Thymus (tissue), 11 donors: Measurements from ENCODE around the gene VTA1. TPM values are rescaled to one million over a fixed set of nuclear protein-coding genes. Genes with fewer than 3 reads are reported as not detected.
"Not testable (repeated sequence)": the region's sequence is repeated elsewhere in the genome, so short reads cannot be mapped to it uniquely, and the experiment has no call there.

ENCODE experiments used
- DNase-seq, 9 donors: peaks; one replicate each; pipeline ENCODE4 v3.0.0-alpha.2; 2013; ENCODE audit warnings: low spot score in 9 of 9, low read depth in 6 of 9, missing footprints in 1 of 9
- H3K27ac ChIP-seq, 2 donors: one replicate each; pipeline ENCODE4 v1.5.1; 2013; ENCODE audit warnings: control low read depth in 1 of 2, low read depth in 1 of 2, low read length in 1 of 2, mild to moderate bottlenecking in 1 of 2, moderate library complexity in 1 of 2
- H3K27me3 ChIP-seq, 2 donors: one replicate each; pipeline ENCODE4 v1.5.1; 2013; ENCODE audit warnings: low read length in 1 of 2; ENCODE audit not compliant: control insufficient read depth in 2 of 2, insufficient read depth in 1 of 2
- H3K36me3 ChIP-seq, 2 donors: one replicate each; pipeline ENCODE4 v1.5.1; 2013; ENCODE audit warnings: low read length in 1 of 2, mild to moderate bottlenecking in 1 of 2, moderate library complexity in 1 of 2; ENCODE audit not compliant: control insufficient read depth in 2 of 2, insufficient read depth in 2 of 2
- H3K4me1 ChIP-seq, 2 donors: one replicate each; pipeline ENCODE4 v1.5.1; 2013; ENCODE audit warnings: low read length in 2 of 2; ENCODE audit not compliant: control insufficient read depth in 2 of 2, insufficient read depth in 2 of 2
- H3K4me3 ChIP-seq, 2 donors: one replicate each; pipeline ENCODE4 v1.5.1; 2013; ENCODE audit warnings: low read length in 2 of 2, control low read depth in 1 of 2, mild to moderate bottlenecking in 1 of 2
- H3K9me3 ChIP-seq, 2 donors: one replicate each; pipeline ENCODE4 v1.5.1; 2013; ENCODE audit warnings: low read length in 1 of 2, mild to moderate bottlenecking in 1 of 2; ENCODE audit not compliant: control insufficient read depth in 2 of 2, insufficient read depth in 1 of 2
- WGBS: extraction: QIAGEN DNeasy Blood & Tissue Kit; methylation state at CpG from one replicate; pipeline ENCODE4 v1.1.7; 2013; 5-methylcytosine and 5-hydroxymethylcytosine counted together
- polyA plus RNA-seq: library from polyadenylated mRNA; stranded (reverse); fragments of 200-250 nt; gene quantifications from one replicate; pipeline ENCODE4 v1.2.3, GENCODE V29; 2013
- total RNA-seq: library from RNA; stranded (reverse); fragments of 120-200 nt; gene quantifications from one replicate; pipeline ENCODE4 v1.2.4, GENCODE V29; 2013
- donor health status: healthy.

VTA1 gene
- total and polyA plus RNA-seq, 2 donors, result 35.7 to 57.1 TPM

DNA sequence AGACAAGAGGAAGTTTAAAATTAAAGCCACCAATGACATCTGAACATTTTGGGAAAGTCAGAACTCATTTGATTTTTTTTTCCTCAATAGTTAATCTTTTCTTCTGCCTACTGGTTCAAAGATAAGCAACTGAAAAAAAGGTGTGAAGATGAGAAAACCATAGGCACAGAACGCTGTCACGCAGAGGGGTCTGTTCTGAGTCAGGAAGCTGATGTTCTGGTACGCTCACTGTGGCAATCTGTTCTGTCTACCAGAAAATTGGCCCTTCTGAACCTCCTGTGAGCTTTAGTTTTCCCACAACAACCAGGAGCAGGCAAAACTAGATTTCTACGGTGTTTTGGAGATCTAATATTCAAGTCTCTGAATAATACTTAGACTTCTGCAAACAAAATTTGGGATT lies 78.1 kb downstream of the VTA1 start:
- H3K27me3 ChIP-seq, result no peaks in the 10 kb centered on the region
- H3K4me1 ChIP-seq, result no peaks in the 10 kb centered on the region
- no peak overlapping the region for H3K27ac ChIP-seq
- no peaks in the 10 kb centered on the region for H3K9me3 ChIP-seq
- 93% methylated on average over 4 of the region's 4 CpGs for WGBS
- H3K36me3 ChIP-seq, result peaks cover 0 to 5% of the 10 kb centered on the region in 2 donors
- no peak for DNase-seq
- no peak overlapping the region for H3K4me3 ChIP-seq

DNA sequence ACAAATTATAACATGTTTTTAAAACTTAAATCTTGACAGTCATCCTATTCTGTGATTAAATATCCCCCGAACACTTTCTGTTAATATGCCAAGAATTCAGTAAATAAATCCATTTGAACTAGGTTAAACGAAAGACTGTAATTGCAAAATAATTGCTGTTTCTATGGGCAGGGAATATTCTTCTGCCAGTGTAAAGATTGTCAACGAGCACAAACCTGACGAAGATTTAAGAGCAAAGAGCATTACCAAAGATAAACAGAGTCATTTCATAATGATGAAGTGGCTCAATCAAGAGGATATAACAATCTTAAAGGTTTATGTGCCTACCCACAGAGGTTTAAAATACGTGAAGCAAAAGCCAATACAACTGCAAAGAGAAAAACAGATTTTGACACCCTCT lies 78.5 kb downstream of the VTA1 start:
- 94% methylated on average over 5 of the region's 5 CpGs for WGBS

GRCh38 chr6:142226731-142227130 lies 79.7 kb downstream of the VTA1 start:
- Histone ChIP-seq H3K4me1 (no peaks in the 10 kb centered on the region), H3K27ac (no peak overlapping the region), H3K9me3 (no peaks in the 10 kb centered on the region), H3K36me3 (no peaks in the 10 kb centered on the region), H3K27me3 (no peaks in the 10 kb centered on the region), H3K4me3 (no peak overlapping the region)
- DNase-seq, result no peak
- WGBS, result 97% methylated on average over 4 of the region's 4 CpGs

More for the DNA sequence above, 78.5 kb downstream of the VTA1 start:
- Histone ChIP-seq H3K27me3 (no peaks in the 10 kb centered on the region), H3K36me3 (peaks cover 0 to 5% of the 10 kb centered on the region in 2 donors), H3K27ac (no peak overlapping the region), H3K9me3 (no peaks in the 10 kb centered on the region), H3K4me1 (no peaks in the 10 kb centered on the region), H3K4me3 (no peak overlapping the region)
- no peak for DNase-seq

DNA sequence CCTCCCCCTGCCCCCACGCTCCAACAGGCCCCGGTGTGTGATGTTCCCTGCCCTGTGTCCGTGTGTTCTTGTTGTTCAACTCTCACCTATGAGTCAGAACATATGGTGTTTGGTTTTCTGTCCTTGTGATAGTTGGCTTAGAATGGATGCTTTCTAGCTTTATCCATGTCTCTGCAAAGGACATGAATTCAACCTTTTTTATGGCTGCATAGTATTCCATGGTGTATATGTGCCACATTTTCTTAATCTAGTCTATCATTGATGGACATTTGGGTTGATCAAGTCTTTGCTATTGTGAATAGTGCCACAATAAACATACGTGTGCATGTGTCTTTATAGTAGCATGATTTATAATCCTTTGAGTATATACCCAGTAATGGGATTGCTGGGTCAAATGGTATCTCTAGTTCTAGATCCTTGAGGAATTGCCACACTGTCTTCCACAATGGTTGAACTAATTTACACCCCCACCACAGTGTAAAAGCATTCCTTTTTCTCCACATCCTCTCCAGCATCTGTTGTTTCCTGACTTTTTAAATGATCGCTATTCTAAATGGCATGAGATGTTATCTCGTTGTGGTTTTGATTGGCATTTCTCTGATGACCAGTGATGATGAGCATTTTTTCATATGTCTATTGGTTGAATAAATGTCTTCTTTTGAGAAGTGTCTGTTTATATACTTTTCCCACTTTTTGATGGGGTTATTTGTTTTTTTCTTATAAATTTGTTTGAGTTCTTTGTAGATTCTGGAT lies 82.6 kb downstream of the VTA1 start:
- H3K27ac ChIP-seq, H3K27me3 ChIP-seq, H3K36me3 ChIP-seq, H3K4me3 ChIP-seq, DNase-seq, H3K4me1 ChIP-seq, H3K9me3 ChIP-seq: not testable (repeated sequence)
- 97% methylated on average over 6 of the region's 6 CpGs for WGBS

DNA sequence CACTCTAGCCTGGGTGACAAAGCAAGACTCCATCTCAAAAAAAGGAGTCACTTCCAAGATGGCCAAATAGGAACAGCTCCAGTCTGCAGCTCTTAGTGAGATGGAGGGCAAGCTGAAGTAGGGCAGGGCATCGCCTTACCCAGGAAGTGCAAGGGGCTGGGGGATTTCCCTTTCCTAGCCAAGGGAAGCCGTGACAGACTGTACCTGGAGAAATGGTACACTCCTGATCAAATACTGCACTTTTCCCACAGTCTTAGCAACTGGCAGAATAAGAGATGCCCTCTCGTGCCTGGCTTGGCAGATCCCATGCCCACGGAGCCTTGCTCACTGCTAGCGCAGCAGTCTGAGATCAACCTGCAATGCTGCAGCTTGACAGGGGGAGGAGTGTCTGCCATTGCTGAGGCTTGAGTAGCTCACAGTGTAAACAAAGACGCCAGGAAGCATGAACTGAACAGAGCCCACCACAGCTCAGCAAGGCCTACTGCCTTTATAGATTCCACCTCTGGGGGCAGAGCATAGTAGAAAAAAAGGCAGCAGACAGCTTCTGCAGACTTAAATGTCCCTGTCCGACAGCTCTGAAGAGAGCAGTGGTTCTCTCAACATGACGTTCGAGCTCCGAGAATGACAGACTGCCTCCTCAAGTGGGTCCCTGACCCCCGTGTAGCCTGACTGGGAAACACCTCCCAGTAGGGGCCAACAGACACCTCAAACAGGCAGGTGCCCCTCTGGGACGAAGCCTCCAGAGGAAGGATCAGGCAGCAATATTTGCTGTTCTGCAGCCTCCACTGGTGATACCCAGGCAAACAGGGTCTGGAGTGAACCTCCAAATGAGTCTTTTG lies 85.4 kb downstream of the VTA1 start:
- H3K27me3 ChIP-seq, H3K4me1 ChIP-seq, H3K9me3 ChIP-seq, H3K4me3 ChIP-seq, H3K36me3 ChIP-seq: not testable (repeated sequence)
- 18% methylated on average over 12 of the region's 12 CpGs for WGBS
- peak; percentile 40 to 91 (median 69) for DNase-seq
- H3K27ac ChIP-seq, result peak overlapping the region; percentile 36 to 48

- Histone ChIP-seq H3K9me3 (no peaks in the 10 kb centered on the region), H3K27me3 (no peaks in the 10 kb centered on the region), H3K4me3 (no peak overlapping the region), H3K27ac (no peak overlapping the region), H3K4me1 (peaks cover 0 to 10% of the 10 kb centered on the region in 2 donors), H3K36me3 (no peaks in the 10 kb centered on the region)
- WGBS, result 93% methylated on average over 8 of the region's 8 CpGs
- DNase-seq, result no peak
These were observed 87.1 kb downstream of the VTA1 start for GRCh38 chr6:142233945-142234682.

DNA sequence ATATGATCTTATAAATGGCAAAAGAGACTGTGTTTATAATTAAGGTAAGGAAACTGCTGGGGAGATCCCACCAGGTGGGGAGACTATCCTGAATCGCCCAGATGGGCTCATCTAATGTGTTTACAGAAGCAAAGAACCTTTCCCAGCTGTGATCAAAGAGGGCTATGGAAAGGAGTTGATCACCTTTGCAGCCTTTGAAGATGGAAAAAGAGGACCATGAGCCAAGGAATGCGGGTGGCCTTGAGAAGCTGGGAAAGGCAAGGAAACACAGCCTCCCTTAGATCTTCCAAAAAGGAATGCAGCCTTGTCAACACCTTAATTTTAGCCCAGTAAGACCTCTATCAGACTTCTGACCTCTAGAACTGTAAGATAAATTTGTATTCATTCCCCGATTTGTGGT lies 88.2 kb downstream of the VTA1 start:
- Histone ChIP-seq H3K4me1 (peaks cover 0 to 10% of the 10 kb centered on the region in 2 donors), H3K36me3 (no peaks in the 10 kb centered on the region), H3K27me3 (no peaks in the 10 kb centered on the region), H3K27ac (no peak overlapping the region), H3K9me3 (no peaks in the 10 kb centered on the region), H3K4me3 (no peak overlapping the region)
- WGBS, result 62% methylated on average over 3 of the region's 3 CpGs
- DNase-seq, result no peak

DNA sequence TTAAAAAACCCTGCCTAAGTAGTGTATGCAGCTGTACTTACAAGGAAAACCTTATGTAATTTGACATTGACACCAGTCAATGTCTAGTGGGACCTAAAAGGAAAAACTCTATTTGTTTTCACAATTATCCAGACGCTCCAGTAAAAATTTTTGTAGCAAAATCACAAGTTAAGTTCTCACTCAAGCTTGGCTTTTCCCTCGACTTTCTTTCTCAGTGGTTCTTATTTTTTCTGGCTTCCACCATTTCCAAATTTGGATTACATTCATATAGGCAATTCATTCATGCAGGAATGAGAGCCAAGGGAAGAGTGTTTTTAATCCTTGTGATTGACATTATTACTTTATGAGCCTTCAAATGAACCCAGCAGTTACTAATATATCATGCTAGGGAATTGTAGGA lies 88.7 kb downstream of the VTA1 start:
- WGBS, result 95% methylated on average over 2 of the region's 2 CpGs
- H3K36me3 ChIP-seq, result no peaks in the 10 kb centered on the region
- peaks cover 0 to 10% of the 10 kb centered on the region in 2 donors for H3K4me1 ChIP-seq
- DNase-seq, result no peak
- no peaks in the 10 kb centered on the region for H3K9me3 ChIP-seq
- H3K27me3 ChIP-seq, result no peaks in the 10 kb centered on the region
- no peak overlapping the region for H3K4me3 ChIP-seq
- H3K27ac ChIP-seq, result no peak overlapping the region

DNA sequence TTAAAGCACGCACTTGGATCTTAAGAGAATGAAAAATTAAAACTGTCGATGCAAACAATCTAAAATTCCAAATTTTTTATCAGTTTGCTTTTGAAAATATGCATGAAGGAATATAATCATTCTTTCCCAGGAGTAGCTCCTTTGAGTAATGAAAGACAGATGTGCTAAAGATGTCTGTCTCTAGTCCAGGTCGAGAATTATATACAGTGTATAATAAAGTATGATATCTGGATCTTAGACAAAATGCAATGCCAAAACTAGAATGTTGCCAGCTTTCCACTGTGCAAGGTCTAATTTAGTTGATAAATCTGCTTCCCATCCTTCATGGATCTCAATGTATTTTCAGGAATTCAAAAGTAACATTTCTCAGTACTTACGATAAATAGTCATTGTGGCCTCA lies 89.6 kb downstream of the VTA1 start:
- H3K4me3 ChIP-seq, result no peak overlapping the region
- H3K27ac ChIP-seq, result no peak overlapping the region
- H3K9me3 ChIP-seq, result no peaks in the 10 kb centered on the region
- H3K4me1 ChIP-seq, result peaks cover 0 to 10% of the 10 kb centered on the region in 2 donors
- no peak for DNase-seq
- no peaks in the 10 kb centered on the region for H3K27me3 ChIP-seq
- WGBS, result 95% methylated on average over 4 of the region's 4 CpGs
- H3K36me3 ChIP-seq, result no peaks in the 10 kb centered on the region
